HG03039 (cell line): ENCODE data around the gene SPACDR.

Source experiments
- ATAC-seq: cut with Tn5 transposase; IDR thresholded peaks from one replicate; pipeline ENCODE4 v1.9.1; 2021; ENCODE audit warnings: mild to moderate bottlenecking, moderate library complexity; ENCODE audit not compliant: unreplicated experiment

Gene SPACDR

GRCh38 chr7:100419660-100420226 is 44.3 kb downstream of the SPACDR start:
- no peak for ATAC-seq

- no peak for ATAC-seq
Observed at GRCh38 chr7:100418930-100419659, 45.0 kb downstream of the SPACDR start.

- ATAC-seq = no peak
Observed at GRCh38 chr7:100415448-100415847, 48.6 kb downstream of the SPACDR start.

GRCh38 chr7:100413889-100414288 is 50.2 kb downstream of the SPACDR start:
- ATAC-seq = no peak

GRCh38 chr7:100413346-100413745 is 50.7 kb downstream of the SPACDR start:
- no peak for ATAC-seq

GRCh38 chr7:100411101-100411500 is 53.0 kb downstream of the SPACDR start:
- ATAC-seq = no peak

GRCh38 chr7:100407285-100408180 is 56.5 kb downstream of the SPACDR start:
- ATAC-seq = no peak

- ATAC-seq = no peak
Observed at GRCh38 chr7:100406767-100407166, 57.3 kb downstream of the SPACDR start.
